G401.6 (cell line): ENCODE data around the gene KCP.
"Not testable (repeated sequence)": the region's sequence is repeated elsewhere in the genome, so short reads cannot be mapped to it uniquely, and the experiment has no call there.

ENCODE experiments used
- FAIRE-seq: peaks from 2 replicates; lab custom pipeline; 2012; peaks lifted over from hg19 to GRCh38; lab: Jason Lieb, UNC

The KCP gene

DNA sequence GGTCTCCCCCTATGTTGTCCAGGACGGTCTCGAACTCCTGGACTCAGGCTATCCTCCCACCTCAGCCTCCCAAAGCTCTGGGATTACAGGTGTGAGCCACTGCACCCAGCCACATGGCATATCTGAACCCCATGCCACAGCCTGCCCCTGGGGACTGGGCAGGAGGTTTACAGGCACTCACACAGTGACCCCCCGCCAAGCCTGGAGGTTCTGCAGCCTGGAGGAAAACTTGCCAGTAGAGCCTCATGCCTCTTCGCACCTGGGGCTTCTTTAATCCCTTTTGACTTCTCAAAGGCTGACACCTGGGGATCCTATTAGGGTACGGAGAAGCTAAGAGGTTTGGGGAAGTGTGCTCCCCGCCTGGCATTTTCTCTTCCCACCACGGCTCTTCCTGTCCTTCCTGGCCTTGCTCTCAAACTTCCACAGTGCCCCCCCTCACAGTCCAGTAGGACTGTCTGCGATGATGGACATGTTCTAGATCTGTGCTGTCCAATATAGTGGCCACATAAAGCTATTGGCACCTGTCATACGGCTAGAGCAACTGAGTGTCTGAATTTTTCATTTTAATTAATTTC lies 11.4 kb upstream of the KCP start:
- no peak for FAIRE-seq

DNA sequence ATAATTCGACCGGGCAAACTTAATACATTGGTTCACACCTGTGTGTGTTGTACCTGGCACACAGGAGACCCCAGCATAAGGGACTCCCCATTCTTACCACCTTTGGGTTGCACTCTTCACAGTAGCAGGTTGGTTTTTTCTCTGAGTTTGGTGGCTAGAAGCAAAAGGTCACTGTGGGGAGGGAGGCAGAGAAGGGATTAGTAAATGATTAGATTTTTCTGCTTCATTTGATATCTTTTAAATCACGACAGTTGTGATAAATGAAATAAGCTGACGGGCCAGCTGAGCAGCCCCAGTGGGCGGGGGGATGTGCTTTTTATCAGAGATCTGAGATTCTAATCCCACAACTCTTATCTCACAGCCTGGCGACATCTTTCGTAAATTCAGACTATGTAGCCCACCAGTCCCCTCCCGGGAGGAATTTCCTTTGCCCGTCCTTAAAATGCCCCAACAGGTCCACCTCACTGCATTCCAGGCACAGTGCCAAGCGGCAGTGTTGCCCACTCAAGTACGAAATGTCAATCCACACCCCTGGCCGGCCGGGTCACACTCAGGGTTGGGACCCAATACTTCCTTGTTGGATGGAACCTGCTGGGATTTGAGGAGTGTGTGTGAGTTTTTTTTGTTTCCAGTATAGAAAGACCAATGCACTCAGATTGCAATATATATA lies 10.5 kb upstream of the KCP start:
- no peak for FAIRE-seq

DNA sequence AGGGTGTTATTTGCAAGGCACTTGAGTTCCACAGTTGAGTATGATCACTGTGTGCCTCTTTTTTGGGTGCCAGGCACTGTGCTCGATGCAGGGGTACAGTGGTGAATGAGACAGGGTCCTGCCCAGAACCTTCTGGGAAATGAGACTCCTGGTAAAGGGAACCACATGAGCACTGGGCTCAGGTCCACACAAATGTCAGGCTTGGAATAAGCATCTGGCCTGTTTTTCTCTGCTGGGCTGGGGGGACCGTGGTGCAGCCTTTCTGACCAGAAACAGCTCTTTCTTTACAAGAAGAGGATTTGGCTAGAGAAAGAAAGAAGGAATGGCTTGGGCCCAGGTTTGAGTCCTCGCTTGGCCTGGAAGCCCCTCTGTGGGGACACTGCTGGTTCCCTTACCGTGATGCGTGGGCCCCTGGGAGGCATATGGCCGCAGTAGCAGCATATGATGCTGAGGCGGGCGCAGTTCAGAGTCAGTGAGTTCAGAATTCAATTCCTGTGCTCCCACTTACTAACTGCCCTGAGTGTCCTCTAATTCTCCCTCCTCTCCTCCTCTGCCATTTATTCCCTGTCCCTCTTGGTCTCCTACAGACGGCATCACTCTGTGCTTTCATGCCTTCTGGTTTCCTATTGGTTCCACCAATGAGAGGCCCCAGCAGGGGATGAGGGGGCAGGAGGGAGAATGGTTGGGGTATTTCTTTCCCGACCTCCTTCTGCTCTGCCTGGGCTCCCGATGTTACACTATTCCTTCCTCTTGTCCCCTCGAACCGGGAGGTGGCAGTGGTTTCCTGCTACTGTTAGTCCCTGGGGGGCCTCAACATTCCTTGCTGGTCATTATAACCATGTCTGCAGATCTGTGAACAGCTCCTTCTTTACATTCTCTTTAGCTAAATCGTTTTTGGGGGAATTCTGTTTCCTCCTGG lies 9.6 kb upstream of the KCP start:
- FAIRE-seq = no peak

DNA sequence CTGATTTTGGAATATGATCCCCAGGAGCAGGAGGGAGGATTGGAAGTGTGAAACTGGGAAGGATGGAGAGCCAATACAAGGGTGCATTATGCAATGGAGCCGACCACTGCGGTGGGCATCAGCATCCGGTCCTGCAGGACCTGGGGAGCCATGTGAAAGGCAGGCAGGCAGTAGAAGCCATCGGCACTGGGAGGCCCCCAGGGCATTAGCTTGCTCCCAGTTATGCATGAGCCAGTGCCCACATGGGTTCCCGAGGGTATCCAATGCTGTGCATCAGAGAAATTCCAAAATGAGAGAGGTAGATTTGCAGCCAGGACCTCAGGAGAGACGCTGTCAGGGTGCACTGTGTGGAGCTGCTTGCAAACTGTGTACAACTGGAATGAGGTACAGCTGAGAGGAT lies 8.7 kb upstream of the KCP start:
- FAIRE-seq = no peak

DNA sequence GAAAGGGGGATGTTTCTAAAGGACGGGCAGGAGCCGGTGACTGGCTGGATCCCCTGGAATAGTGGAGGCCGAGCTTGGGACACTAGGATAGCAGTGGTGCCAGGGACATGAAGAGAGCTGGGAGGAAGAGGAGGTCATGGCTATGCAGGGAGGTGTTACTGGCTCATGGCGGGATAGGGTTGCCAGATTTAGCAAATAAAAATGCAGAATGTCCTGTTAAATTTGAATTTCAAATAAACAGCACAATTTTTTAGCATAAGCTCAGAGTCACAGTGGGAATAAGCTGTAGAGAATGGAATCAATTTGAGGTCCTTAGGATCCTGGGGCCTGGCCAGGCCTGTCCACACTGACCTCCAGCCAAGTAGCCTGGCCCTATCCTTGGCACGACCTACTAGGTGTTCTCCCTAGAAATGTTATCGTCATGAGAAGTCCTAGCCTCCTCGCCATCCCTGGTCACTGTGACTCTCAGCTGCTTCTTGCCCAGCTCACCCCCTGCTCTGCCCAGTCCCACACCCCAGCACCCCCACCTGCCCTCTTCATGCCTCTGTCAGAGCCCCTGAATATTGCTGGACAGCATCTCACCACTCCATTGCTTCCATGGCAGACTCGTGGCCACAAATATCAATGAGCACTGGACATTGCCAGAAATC lies 7.6 kb upstream of the KCP start:
- FAIRE-seq = no peak

DNA sequence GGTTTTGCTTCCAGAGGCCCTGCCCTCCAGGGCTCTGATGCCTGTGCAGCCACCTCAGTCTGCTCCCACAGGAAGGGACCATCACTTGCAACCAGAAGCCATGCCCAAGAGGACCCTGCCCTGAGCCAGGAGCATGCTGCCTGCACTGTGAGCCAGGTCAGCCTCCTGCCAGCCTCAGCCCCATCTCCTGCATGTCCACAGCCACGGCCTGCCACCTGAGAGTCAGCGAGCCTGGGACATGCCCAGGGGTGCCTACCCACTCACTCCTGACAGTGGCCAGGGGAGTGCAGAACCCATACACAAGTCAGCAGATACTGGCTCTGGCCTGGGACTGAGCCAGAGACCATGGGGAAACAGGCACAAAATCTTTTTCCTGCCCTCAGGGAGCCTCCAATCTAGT lies 6.6 kb upstream of the KCP start:
- no peak for FAIRE-seq

DNA sequence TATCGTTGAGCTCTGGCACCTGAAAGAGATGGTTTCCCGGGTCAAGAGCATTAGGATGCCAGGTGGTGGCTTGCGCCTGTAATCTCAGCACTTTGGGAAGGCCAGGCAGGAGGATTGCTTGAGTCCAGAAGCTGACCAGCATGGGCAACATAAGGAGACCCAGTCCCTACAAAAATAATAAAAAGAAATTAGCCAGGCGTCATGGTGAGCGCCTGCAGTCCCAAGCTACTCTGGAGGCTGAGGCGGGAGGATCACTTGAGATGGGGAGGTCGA lies 6.1 kb upstream of the KCP start:
- FAIRE-seq = no peak

DNA sequence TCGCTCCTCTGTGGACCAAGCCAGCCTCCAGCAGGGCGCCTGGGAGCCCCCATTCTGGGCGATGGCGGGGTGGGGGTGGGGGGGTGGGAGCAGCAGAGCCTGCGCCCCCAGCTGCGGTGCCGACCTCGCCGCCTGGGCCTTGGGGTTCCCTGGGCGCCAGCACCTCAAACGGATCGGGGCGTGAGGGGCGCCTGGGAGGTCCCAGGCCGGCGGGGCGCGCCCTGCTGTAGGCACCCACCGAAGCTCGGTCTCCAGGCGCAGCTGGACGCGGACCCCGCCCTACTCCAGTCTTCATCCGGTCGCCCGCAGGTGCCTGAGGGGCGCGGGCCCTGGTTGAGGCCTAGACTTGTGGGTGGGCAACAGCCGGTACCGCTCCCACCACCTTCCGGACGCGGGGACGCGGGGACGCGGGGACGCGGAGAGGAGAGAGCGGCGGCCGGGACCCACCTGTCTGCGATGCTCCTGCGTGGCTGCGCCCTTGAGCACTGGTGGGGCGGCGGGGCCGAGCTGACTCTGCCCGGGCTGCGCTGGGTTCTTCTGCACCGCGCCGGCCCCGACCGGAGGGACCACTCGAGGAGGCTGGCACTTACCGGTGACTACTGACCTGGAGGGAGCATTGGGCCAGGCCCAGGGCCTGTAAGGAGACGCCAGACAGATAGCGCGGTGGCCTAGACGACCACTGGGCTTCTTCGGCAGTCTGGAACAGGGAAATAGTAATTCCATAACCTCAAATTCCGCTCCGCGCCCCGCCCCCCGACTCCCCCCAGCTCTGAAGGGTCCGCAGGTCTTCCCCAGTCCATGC lies 5.5 kb upstream of the KCP start:
- no peak for FAIRE-seq

DNA sequence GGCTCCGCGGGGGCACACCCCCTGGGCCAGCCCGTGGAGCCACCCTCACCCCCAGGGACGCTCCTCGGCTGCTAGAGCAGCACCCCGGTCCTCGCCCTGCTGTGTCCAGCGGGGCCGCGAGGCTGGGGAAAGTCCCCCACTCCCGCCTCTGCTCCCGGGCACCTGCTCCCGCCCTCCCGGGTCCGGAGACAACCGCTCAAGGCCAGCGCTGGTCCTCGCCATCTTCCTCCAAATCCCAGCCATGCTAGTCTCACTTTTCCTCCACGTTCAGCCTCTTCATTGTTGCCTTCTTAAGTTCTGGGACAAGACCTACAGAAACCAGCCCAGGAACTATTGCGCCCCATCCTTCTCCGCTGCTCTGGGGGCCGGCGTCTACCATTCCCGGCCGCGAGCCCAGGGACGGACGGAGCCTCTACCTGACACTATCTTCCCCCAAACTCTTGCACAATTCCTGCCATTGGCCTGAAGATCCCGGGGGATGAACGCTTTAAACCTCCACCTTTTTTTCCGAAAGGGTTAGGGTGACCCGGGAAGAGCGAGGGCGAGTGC lies 4.8 kb upstream of the KCP start:
- FAIRE-seq = no peak

DNA sequence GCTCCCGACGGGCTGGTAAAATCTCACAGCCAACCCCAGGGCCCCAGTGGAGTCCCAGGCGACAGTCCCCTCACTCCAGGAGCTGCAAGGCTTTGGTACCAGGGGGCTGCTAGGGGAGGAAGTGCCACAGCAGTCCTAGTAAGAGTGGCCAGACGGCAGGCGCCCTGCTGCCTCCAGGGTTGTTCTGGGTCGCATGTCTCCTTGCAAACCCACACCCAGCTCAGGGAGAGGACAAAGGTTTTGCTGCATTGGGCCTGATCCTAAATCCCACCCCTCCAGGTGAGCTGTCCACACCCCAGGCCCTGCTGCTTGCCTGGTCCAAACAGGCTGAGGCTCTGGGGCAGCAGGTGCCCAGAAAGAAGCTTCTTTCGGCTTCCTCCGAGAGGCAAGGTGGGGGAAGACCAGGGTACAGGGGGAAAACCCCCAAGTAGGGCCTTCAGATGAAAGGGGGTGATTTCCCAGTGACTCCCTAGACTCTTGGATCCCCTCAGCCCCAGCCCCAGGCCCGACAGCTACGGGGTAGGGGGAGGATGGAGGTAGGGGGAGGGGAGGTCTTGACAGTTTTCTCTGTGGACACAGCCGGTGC lies 4.2 kb upstream of the KCP start:
- FAIRE-seq = no peak

DNA sequence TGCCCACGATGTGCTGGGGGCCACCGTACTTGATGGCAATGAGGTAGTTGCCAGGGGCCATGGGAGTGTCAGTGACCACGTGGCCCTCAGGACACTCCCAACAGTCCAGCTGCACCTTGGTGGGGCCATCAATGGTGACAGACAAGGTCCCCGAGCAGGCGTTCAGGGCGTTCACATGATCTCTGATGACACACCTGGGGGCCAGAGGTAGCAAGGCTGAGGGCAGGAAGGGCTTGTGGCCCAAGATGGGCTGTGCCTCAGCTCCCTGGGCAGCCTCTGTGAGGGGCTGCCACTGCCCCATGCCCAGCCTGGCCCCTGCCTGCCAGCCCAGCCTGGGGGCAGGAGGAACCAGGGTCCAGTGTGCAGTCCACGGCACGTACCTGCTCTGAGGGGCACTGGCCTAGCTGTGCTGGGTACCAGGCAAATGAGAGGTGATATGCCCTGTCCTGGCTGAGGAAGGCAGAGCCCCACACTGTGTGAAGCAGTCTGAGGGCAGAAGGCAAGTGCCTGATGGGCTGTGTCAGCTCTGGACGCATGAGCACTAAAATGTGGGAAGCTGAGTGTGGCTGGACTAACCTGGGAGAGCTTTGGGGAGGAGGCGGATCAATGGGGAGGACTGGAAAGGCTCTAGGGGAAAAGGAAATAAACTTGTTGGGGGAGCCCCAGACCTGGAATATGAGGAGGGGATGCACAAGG lies 3.5 kb upstream of the KCP start:
- no peak for FAIRE-seq

DNA sequence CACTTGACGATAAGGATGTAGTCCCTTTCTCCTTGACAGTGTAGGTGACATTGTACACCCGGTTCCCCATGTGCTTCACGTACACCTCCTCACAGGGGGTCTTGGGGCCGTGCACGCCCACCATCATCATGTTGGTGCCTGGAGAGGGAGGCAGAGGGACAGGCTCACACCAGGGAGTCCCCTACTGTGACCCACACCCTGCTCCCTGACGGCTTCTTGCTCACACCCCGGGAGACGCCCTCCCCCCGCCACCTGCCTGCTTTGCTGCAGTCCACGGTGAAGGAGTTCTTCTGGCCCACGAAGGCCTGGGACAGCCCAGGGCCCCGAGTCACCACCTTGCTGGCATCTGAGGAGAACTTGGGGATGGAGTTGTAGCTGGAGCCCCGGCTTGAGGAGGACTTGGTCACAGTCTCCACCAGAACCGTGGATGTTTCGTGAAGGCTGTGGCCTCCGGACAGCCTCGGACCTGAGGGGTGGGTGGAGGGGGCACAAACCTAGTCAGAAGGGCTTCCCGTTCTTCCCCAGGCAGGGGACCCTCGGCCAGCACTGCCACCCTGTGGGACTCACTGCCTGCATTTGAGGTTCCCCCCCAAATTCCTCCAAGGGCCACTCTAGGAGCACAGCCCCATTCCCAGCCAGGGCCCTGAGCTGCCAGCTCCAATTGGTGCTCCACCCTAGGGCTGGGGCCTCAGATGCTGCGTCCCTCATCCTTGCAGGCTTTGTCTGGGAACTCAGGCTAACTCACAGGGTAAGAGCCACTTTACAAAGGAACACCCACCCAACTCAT lies 2.4 kb upstream of the KCP start:
- FAIRE-seq = not testable (repeated sequence)

DNA sequence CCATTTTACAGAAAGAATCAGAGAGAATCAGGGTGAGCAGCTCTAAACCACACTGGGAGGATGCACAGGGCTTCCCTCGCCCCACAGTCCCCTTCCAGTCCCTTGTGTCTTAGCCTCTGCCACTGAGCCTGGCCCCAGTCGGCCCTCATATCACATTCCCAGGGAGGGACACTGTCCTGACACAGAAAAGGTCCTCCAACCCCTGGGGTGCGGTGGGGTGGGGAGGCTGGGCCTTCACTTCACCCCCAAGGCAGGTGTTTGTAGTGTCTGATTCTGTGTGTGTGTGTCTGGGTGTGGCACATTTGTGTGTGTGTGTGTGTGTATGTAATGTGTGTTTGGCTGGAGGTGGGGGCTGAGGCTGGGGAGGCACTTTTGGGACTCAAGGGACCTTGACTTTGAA lies 1.8 kb upstream of the KCP start:
- FAIRE-seq = no peak

DNA sequence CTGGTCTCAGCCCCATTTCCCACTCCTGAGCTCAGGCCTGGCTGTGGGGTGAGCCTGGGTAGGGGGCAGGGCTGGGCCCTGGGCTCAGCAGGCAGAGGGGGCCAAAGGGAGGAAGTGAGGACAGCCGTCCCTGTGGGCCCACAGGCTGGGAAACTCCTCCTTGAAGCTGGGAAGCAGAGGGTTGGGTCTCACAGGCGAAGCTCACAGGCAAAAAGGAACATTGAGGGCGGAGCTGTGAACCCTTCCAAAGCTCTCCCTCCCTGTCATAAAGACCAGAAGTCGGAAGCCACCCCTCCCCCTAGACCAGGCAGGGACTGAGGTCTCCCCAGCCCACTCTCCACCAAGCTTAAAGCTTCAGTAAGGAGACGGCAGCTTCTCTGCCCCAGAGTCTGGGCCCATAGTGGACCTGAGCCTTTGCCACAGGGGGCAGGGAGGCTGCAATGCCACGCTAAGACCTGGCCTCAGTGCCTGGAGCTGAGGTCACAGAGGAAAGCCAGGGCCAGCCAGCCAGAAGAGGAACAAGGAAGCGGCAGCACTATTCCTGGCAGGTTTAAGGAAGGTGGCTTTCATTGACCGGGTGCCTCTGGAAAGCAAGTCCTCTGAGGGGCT lies 1.0 kb upstream of the KCP start:
- peak; percentile 92 for FAIRE-seq

DNA sequence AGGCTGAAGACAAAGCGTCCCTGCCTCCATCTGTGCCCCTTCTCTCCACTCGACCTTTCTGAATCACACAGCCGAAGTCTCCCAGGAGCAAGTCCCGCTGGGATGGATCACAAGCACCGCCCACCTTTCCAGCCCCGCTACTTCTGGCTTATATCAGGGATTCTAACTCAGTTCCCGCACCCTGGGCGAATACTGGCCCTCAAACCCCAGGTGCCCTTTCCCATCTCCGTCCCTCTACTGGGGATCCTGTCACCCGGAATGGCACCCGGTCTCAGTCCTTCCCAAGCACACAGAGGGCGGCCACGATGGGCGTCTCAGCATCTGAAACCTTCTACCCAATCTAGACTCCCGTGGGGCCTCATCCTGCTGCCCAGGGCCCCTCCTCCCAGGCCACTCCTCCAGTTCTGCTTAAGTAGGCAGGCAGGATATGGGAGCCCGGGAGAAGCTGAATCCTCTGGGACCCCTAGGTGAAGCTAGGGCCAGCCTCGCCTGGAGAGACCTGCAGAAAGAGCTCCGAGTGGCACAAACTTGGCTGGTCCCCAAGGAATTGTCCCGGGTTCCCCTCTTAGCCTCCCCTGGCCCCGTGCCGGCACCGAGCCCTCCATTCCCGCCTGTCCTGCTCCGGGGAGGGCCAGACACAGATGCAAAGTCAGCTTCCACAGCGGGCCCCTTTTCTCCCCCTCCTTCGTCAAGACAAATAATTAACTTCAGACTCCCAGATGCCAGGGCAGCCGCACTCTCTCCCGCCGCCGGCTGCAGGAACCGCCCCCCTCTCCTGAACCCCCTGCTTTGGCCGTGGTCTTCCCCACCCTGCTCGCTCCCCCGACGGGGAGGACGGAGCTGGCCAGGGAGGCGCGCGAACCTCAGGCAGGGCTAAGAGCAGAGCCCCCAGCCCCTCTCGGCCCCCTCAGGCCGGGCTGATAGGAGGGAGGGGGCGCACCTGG lies 612 bp downstream of the KCP start:
- FAIRE-seq = no peak

DNA sequence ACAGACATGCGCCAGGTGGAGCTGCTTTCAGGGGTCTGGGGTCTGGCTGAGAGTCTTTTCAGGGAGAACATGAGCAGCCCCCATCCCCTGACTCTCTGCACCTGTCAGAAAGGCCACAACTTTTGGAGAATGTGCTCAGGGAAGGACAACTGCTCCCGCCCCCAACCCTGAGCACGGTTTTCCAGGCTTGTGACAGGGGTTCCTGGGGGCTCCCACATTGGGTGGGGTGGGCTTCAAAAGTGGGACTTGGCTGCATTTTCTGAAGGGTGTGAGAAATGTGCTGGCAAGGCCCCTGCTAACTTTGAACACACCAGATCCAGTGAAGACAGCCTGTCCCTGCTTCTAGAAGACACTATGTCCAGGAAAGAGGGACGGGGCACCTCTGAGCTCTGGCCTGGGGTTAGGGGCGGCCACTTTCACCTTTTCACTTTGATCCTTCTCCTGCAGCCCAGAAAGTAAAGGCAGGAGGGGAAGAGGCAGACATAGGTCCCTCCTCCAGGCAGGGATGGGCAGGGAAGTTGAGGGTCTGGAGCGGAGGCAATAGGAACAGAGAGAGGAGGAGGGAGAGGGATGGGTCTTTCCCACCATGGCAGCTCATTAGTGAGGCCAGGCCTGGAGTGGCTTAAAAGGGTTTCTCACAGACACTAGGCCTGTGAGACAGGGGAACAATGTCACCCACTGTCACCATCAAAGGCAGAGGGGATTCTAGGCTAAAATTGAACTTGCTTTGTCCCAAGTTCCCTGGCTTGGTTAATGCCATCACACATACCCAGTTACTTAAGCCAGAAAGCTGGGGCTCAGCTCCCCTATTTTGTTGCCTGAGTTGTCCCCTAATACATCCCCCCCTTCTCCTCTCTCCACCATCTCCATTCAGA lies 1.5 kb downstream of the KCP start:
- FAIRE-seq = no peak

DNA sequence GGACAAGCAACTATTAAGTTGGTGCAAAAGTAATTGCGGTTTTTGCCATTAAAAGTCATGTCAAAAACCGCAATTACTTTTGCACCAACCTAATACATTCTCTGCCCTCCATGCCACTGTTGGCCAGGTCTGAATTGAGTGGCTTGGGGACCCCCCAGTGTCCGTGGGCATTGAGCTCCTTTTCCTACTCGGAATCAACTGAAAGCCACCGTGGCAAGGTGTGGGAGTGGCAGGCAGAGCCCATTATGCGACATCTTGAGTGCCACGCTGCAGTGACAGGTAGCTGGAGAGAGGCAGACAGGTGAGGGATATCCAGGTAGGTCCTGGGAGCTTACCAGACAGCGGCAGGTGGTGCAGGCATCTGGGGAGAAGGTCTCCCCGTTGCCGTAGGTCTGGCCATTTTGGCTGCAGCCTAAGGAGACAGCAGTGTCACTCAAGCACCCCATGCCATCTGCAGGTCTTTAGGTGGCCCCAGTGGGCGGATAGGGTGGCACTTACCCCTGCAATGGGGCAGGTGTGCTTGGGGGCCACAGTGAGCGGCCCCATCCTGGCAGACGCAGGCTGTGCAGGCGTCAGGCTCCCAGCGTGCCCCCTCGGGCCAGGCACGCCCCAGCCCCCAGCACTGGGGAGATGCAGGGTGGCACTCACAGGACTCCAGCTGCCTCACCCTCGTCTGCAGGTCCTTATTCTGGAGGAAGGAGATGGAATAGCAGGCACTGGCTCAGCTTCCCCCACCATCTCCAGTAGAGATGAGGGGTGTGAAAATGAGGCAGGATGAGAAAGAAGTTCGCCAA lies 3.5 kb downstream of the KCP start:
- no peak for FAIRE-seq
